ENCODE measurements around the gene DDX28.
A peak's percentile ranks its signal among the peaks of the same experiment; 100 is the strongest.
"Not testable (repeated sequence)": the region's sequence is repeated elsewhere in the genome, so short reads cannot be mapped to it uniquely, and the experiment has no call there.

DDX28 gene

GRCh38 chr16:67993207-67994039 is 29.6 kb downstream of the DDX28 start:
- DNase-seq, result peak; percentile 68

- no peak for DNase-seq
These were observed 30.3 kb downstream of the DDX28 start for GRCh38 chr16:67992661-67993206.

GRCh38 chr16:67990018-67990386 is 33.0 kb downstream of the DDX28 start:
- no peak for DNase-seq

- DNase-seq, result peak; percentile 8
These were observed 33.6 kb downstream of the DDX28 start for GRCh38 chr16:67989322-67990017.

GRCh38 chr16:67988675-67989074 is 34.4 kb downstream of the DDX28 start:
- no peak for DNase-seq

GRCh38 chr16:67987460-67988160 is 35.4 kb downstream of the DDX28 start:
- peak; percentile 35 for DNase-seq

GRCh38 chr16:67986949-67987348 is 36.1 kb downstream of the DDX28 start:
- DNase-seq, result no peak

GRCh38 chr16:67982011-67982696 is 40.9 kb downstream of the DDX28 start:
- no peak for DNase-seq

GRCh38 chr16:67979955-67980678 is 42.9 kb downstream of the DDX28 start, which contains the start of gene DPEP3:
Gene DPEP3, minus strand, starts transcription at chr16:67980499. Its CDS starts 119 bp downstream, at chr16:67980380.
- no peak for DNase-seq

- DNase-seq, result no peak
These were observed 45.4 kb downstream of the DDX28 start for GRCh38 chr16:67977469-67978227.

- DNase-seq, result no peak
These were observed 46.0 kb downstream of the DDX28 start for GRCh38 chr16:67977005-67977404.

- no peak for DNase-seq
These were observed 46.8 kb downstream of the DDX28 start for GRCh38 chr16:67976205-67976604.

- DNase-seq, result no peak
These were observed 47.5 kb downstream of the DDX28 start for GRCh38 chr16:67975321-67976105.

GRCh38 chr16:67972285-67972684 is 50.7 kb downstream of the DDX28 start:
- not testable (repeated sequence) for DNase-seq

- no peak for DNase-seq
These were observed 51.9 kb downstream of the DDX28 start for GRCh38 chr16:67971111-67971510.

All from midbrain (tissue), 1 donor.